ENCODE measurements around the gene EDC4. TPM values are rescaled to one million over a fixed set of nuclear protein-coding genes. Genes with fewer than 3 reads are reported as not detected.
A peak's percentile ranks its signal among the peaks of the same experiment; 100 is the strongest.
"Not testable (repeated sequence)": the region's sequence is repeated elsewhere in the genome, so short reads cannot be mapped to it uniquely, and the experiment has no call there.

The EDC4 gene
- total RNA-seq, 1 donor, result 85.1 TPM

DNA sequence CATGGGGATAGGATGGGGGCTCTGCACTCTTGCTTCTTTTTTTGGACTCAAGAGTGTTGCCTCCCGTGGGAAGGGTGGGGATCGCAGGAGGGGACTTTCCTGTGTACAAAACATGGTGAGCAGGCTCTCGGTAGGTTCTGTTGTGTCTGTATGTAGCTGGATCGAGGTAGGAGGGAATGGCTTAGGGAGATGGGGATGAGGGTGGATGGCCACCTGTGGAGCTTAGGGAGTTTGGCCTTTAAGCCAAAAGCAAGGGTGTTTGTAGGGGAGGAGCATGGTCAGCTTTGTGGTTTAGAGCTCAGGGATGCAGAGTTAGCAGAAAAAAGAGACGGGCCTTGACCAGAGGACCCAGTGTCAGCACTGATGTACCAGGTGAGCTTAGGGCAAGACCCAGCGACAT lies 11.0 kb upstream of the EDC4 start:
- TF ChIP-seq, protein P1, sequence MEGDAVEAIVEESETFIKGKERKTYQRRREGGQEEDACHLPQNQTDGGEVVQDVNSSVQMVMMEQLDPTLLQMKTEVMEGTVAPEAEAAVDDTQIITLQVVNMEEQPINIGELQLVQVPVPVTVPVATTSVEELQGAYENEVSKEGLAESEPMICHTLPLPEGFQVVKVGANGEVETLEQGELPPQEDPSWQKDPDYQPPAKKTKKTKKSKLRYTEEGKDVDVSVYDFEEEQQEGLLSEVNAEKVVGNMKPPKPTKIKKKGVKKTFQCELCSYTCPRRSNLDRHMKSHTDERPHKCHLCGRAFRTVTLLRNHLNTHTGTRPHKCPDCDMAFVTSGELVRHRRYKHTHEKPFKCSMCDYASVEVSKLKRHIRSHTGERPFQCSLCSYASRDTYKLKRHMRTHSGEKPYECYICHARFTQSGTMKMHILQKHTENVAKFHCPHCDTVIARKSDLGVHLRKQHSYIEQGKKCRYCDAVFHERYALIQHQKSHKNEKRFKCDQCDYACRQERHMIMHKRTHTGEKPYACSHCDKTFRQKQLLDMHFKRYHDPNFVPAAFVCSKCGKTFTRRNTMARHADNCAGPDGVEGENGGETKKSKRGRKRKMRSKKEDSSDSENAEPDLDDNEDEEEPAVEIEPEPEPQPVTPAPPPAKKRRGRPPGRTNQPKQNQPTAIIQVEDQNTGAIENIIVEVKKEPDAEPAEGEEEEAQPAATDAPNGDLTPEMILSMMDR (IDR thresholded peaks at IDR 0.05; ENCODE audit: insufficient read depth, low read depth, low read length), result no peak
- no peak for DNase-seq (ENCODE audit: low read depth)
- H3K4me3 ChIP-seq (ENCODE audit: low read depth, low read length), result no peak overlapping the region

DNA sequence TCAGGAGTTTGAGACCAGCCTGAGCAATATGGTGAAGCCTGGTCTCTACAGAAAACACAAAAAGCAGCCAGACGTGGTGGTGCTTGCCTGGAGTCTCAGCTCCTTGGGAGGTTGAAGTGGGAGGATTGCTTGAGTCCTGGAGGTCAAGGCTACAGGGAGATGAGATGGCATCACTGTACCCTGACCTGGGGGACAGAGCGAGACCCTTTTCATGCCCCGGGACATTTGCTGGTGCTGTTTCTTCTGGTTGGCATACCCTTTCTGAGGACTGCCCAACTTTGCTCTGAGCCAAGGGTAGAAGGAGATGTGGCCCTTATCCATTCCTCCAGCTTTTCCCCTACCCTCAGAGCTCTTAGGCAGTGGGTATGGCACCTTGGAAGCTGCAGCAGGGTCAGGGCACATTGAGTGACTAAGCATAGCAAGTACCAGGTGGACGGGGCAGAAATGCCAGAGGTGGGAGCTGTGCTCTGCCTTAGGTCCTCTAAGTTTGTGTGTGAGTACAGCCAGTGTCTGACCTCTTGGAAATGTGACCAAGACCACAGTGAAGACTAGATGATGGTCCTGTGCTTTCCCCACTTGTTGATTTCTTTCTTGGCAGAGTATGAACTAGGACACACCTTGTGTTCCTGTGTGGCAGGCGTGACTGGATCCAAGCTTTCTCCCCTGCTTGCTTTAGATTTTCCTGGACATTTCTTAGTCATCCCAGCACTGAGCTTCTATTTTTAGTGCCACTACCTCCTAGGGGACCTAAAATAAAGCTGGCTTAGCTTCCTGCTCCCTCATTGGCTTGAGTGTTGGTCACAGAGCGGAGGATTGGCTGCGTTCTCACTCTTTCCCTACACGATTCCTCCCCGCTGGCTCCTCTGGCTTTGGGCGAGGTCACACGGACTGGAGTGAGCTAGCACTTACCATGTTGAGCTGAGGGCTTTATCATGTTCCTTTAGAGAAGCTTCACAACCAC lies 9.9 kb upstream of the EDC4 start:
- DNase-seq (ENCODE audit: low read depth), result peak; percentile 64
- TF ChIP-seq, protein P1 (IDR thresholded peaks at IDR 0.05; ENCODE audit: insufficient read depth, low read depth, low read length), result no peak
- H3K4me3 ChIP-seq (ENCODE audit: low read depth, low read length), result no peak overlapping the region

DNA sequence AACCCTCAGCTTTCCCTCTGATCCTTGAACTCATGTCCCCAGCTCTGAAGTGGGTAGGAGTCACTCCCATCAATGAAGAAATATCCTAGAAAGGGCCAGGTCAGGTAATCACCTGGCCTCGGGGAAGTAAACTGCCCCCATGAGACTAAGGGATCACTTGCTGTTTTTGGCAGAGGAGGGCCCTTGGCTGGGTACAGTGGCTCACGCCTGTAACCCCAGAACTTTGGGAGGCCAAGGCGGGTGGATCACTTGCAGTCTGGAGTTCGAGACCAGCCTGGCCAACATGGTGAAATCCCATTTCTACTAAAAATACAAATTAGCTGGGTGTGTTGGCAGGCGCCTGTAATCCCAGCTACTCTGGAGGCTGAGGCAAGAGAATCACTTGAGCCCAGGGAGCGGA lies 8.8 kb upstream of the EDC4 start:
- not testable (repeated sequence) for H3K4me3 ChIP-seq (ENCODE audit: low read depth, low read length); DNase-seq (ENCODE audit: low read depth)

DNA sequence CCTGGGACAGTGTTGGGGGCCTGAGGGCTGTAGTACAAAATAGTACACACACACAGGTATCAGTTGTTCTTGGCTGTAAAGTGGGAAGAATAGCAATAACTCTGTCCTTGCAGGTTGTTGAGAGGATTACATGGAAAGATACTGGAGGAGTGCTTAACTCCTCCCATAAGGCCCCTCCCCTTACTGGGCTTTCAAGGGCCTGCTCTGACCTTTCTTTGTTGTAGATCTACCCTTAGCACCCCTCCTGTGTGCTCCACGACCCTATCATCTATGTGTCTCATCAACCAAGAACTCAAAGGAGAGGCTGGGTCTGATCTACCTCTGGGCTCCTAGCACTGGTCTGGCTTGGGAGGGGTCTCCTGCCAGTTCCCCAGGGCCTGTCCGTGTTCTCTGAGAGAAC lies 8.3 kb upstream of the EDC4 start:
- no peak overlapping the region for H3K4me3 ChIP-seq (ENCODE audit: low read depth, low read length)
- TF ChIP-seq, protein P1 (IDR thresholded peaks at IDR 0.05; ENCODE audit: insufficient read depth, low read depth, low read length), result no peak
- DNase-seq (ENCODE audit: low read depth), result no peak

DNA sequence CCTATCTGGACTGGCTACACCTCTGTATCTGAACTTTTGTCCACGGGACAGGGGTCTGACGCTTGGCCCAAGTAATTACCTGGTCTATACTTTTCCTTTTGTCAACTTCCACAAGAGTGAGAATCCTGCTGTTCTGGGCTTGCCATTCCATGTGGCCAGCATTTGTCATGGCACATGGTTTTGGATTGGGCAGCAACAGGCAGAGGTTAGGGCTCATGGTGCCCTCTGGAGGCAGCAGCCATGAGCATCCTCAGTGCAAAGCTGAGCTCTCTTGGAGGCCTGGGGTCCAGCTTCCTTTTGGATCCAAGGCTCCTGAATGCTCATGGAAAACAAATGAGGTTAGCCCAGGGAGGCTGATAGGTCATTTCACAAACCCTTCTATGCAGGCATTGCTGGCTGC lies 7.5 kb upstream of the EDC4 start:
- TF ChIP-seq, protein P1 (IDR thresholded peaks at IDR 0.05; ENCODE audit: insufficient read depth, low read depth, low read length), result peak; percentile 55
- no peak overlapping the region for H3K4me3 ChIP-seq (ENCODE audit: low read depth, low read length)
- DNase-seq (ENCODE audit: low read depth), result peak; percentile 57

DNA sequence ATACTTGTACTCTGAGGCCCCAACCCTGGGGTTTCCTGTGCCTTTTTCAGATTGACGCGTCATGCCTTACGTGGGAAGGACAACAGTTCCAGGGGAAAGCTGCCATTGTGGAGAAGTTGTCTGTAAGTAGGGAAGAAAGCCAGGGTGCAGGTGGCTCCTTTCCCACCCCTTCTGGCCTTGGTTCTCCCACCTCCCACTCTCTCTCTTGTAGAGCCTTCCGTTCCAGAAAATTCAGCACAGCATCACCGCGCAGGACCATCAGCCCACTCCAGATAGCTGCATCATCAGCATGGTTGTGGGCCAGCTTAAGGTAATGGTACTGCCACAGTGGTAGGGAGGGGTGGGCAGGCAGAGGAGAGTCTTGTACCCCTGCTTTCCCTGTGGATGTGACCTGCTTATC lies 4.6 kb upstream of the EDC4 start:
- TF ChIP-seq, protein P1 (IDR thresholded peaks at IDR 0.05; ENCODE audit: insufficient read depth, low read depth, low read length), result no peak
- no peak overlapping the region for H3K4me3 ChIP-seq (ENCODE audit: low read depth, low read length)
- no peak for DNase-seq (ENCODE audit: low read depth)

DNA sequence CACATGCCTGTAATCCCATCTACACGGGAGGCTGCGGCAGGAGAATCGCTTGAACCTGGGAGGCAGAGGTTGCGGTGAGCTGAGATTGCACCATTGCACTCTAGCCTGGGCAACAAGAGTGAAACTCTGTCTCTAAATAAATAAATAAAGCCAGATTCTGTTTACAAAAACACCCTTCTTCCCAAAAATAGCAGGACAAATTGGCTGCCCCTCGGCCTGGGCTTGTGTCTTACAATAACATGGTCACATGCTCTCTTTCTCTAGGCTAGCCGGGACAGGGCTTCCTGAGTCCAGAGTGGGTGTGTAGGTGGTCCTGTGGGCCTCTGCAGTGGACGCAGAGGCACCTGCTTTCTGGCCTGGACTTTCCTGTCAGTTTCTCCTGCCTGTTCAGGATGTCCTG lies 3.2 kb upstream of the EDC4 start:
- TF ChIP-seq, protein P1 (IDR thresholded peaks at IDR 0.05; ENCODE audit: insufficient read depth, low read depth, low read length), result no peak
- DNase-seq (ENCODE audit: low read depth), result no peak
- H3K4me3 ChIP-seq (ENCODE audit: low read depth, low read length), result no peak overlapping the region
